OCI-LY1 (cell line): ENCODE data around the gene CCND3.

Experiments used
- H2AFZ ChIP-seq: fragments of 200-600 bp; sonication (generic), shearing (Covaris generic); 2 replicates; pipeline ENCODE4 v1.6.0; 2014; ENCODE audit warnings: antibody characterized with exemption, mild to moderate bottlenecking, low read length
- H3F3A ChIP-seq: fragments of 200-600 bp; sonication (generic), shearing (Covaris generic); 2 replicates; pipeline ENCODE4 v1.6.0; 2014; ENCODE audit warnings: mild to moderate bottlenecking, antibody characterized with exemption, low read length, moderate library complexity; ENCODE audit not compliant: insufficient read depth
- H3K27ac ChIP-seq: fragments of 200-600 bp; sonication (generic); 2 replicates; pipeline ENCODE4 v1.5.1; 2014; ENCODE audit warnings: low read length, mixed run types, mild to moderate bottlenecking, low read depth; ENCODE audit not compliant: poor library complexity, severe bottlenecking
- H3K27me3 ChIP-seq: fragments of 200-600 bp; sonication (generic); 2 replicates; pipeline ENCODE4 v1.6.0; 2014; ENCODE audit warnings: antibody characterized with exemption, mild to moderate bottlenecking, low read length, moderate library complexity; ENCODE audit not compliant: insufficient read depth
- H3K36me3 ChIP-seq: fragments of 200-600 bp; sonication (generic); 2 replicates; pipeline ENCODE4 v1.6.1; 2014; ENCODE audit warnings: mild to moderate bottlenecking, antibody characterized with exemption, low read length, moderate library complexity, mixed read lengths; ENCODE audit not compliant: insufficient read depth
- H3K4me1 ChIP-seq: fragments of 200-600 bp; sonication (generic); 2 replicates; pipeline ENCODE4 v1.5.1; 2014; ENCODE audit warnings: mild to moderate bottlenecking, low read length, moderate library complexity; ENCODE audit not compliant: insufficient read depth, severe bottlenecking
- H3K4me2 ChIP-seq: fragments of 200-600 bp; sonication (generic), shearing (Covaris generic); 2 replicates; pipeline ENCODE4 v1.6.1; 2014; ENCODE audit warnings: low read length
- H3K4me3 ChIP-seq: fragments of 200-600 bp; sonication (generic); 2 replicates; pipeline ENCODE4 v1.5.1; 2014; ENCODE audit warnings: low read length, low read depth, mild to moderate bottlenecking, mixed read lengths; ENCODE audit not compliant: poor library complexity, severe bottlenecking
- H3K79me2 ChIP-seq: fragments of 200-600 bp; shearing (Covaris generic); 2 replicates; pipeline ENCODE4 v1.6.1; 2016; ENCODE audit warnings: mixed run types, low read length, mixed read lengths; ENCODE audit not compliant: insufficient read depth
- H3K9ac ChIP-seq: fragments of 200-600 bp; sonication (generic), shearing (Covaris generic); 2 replicates; pipeline ENCODE4 v1.6.1; 2014; ENCODE audit warnings: mild to moderate bottlenecking, low read length, mixed read lengths
- H3K9me2 ChIP-seq: fragments of 200-600 bp; sonication (generic), shearing (Covaris generic); 2 replicates; pipeline ENCODE4 v1.6.1; 2014; ENCODE audit warnings: low read depth, mild to moderate bottlenecking, low read length, mixed read lengths
- H3K9me3 ChIP-seq: fragments of 200-600 bp; shearing (Covaris generic); 2 replicates; pipeline ENCODE4 v1.6.1; 2014; ENCODE audit warnings: low read length, mixed read lengths
- H4K20me1 ChIP-seq: fragments of 200-600 bp; sonication (generic), shearing (Covaris generic); 2 replicates; pipeline ENCODE4 v1.6.0; 2016; ENCODE audit warnings: mild to moderate bottlenecking, low read length; ENCODE audit not compliant: insufficient read depth
- EZH2 ChIP-seq: fragments of 200-600 bp; sonication (generic), shearing (Covaris generic); IDR thresholded peaks from 2 replicates; pipeline ENCODE4 v1.8.0; 2017; ENCODE audit warnings: borderline replicate concordance, mixed run types, mild to moderate bottlenecking, antibody characterized with exemption, low read length, moderate library complexity, mixed read lengths
- TF ChIP-seq, protein P1 (sequence below): fragments of 200-600 bp; sonication (generic), shearing (Covaris generic); IDR thresholded peaks from 2 replicates; pipeline ENCODE4 v1.5.1; 2017; ENCODE audit warnings: mild to moderate bottlenecking, antibody characterized with exemption, low read length, moderate library complexity, mixed read lengths

The CCND3 gene

GRCh38 chr6:41976794-41977484, 35.3 kb upstream of the CCND3 start:
- H3F3A ChIP-seq: no peaks in the 10 kb centered on the region
- H4K20me1 ChIP-seq: no peaks in the 10 kb centered on the region
- no peaks in the 10 kb centered on the region for H3K79me2 ChIP-seq
- H3K27ac ChIP-seq: no peak overlapping the region
- H3K36me3 ChIP-seq: no peaks in the 10 kb centered on the region
- TF ChIP-seq, protein P1, sequence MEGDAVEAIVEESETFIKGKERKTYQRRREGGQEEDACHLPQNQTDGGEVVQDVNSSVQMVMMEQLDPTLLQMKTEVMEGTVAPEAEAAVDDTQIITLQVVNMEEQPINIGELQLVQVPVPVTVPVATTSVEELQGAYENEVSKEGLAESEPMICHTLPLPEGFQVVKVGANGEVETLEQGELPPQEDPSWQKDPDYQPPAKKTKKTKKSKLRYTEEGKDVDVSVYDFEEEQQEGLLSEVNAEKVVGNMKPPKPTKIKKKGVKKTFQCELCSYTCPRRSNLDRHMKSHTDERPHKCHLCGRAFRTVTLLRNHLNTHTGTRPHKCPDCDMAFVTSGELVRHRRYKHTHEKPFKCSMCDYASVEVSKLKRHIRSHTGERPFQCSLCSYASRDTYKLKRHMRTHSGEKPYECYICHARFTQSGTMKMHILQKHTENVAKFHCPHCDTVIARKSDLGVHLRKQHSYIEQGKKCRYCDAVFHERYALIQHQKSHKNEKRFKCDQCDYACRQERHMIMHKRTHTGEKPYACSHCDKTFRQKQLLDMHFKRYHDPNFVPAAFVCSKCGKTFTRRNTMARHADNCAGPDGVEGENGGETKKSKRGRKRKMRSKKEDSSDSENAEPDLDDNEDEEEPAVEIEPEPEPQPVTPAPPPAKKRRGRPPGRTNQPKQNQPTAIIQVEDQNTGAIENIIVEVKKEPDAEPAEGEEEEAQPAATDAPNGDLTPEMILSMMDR: no peak
- no peak for TF ChIP-seq EZH2
- no peaks in the 10 kb centered on the region for H3K9me3 ChIP-seq
- H3K9me2 ChIP-seq: no peaks in the 10 kb centered on the region
- H3K4me1 ChIP-seq: no peaks in the 10 kb centered on the region
- no peaks in the 10 kb centered on the region for H3K27me3 ChIP-seq
- H3K4me3 ChIP-seq: no peak overlapping the region
- H3K9ac ChIP-seq: no peak overlapping the region
- no peak overlapping the region for H3K4me2 ChIP-seq
- H2AFZ ChIP-seq: no peak overlapping the region

DNA sequence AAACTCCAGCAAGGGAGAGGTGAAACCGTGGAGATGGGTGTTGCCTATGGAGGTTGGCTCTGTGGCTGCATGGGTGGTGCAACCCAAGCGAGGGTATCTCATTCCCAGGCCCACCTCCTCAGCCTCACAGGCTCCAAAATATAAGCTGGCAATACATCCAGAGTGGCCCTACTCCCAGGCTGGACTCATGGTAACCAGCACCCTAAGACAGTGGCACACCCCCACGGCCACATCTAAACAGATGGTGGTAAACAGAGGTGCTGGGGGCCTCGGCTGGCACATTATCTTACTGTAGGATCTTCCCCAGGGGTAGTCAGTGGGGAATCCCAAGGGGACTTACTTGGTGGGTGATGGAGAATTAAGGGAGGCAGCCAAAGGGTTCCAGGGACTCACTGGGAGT, 33.7 kb upstream of the CCND3 start:
- no peaks in the 10 kb centered on the region for H3K4me1 ChIP-seq
- H3K9me2 ChIP-seq: no peaks in the 10 kb centered on the region
- H4K20me1 ChIP-seq: no peaks in the 10 kb centered on the region
- no peaks in the 10 kb centered on the region for H3K27me3 ChIP-seq
- no peak overlapping the region for H3K27ac ChIP-seq
- H3K4me3 ChIP-seq: no peak overlapping the region
- H3K4me2 ChIP-seq: no peak overlapping the region
- no peaks in the 10 kb centered on the region for H3K36me3 ChIP-seq
- H3K79me2 ChIP-seq: no peaks in the 10 kb centered on the region
- H3K9me3 ChIP-seq: no peaks in the 10 kb centered on the region
- TF ChIP-seq, protein P1: no peak
- H3K9ac ChIP-seq: no peak overlapping the region
- no peaks in the 10 kb centered on the region for H3F3A ChIP-seq
- H2AFZ ChIP-seq: no peak overlapping the region

DNA sequence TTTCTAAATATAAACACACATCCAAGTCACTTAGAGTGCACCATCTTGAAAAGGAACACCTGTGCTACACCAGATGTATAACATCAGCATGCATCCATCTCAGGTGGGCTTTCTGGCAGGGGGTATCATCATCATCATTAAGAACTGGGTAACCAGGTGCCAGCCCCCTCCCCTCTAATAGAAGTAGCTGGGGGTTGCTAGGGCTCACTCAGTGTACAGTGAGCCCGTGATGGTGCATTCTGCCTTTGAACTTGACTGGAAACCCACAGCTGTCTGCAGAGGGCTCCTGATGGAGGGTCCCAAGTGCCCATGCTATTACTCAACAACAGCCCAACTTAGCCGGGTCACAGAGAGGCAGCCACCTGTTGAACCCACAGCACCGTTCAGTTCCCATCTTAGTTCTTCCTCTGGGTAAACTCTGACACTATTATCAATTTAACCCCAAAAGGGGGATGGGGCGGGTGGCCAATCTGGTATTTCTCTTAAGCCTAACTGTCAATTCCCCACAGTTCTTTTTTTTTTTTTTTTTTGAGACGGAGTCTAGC, 32.7 kb upstream of the CCND3 start:
- H3K4me1 ChIP-seq: no peaks in the 10 kb centered on the region
- H3F3A ChIP-seq: no peaks in the 10 kb centered on the region
- H3K79me2 ChIP-seq: no peaks in the 10 kb centered on the region
- H3K27ac ChIP-seq: no peak overlapping the region
- TF ChIP-seq EZH2: no peak
- TF ChIP-seq, protein P1: no peak
- no peaks in the 10 kb centered on the region for H4K20me1 ChIP-seq
- no peaks in the 10 kb centered on the region for H3K9me3 ChIP-seq
- no peak overlapping the region for H3K4me2 ChIP-seq
- H3K36me3 ChIP-seq: no peaks in the 10 kb centered on the region
- H3K4me3 ChIP-seq: no peak overlapping the region
- H2AFZ ChIP-seq: no peak overlapping the region
- no peaks in the 10 kb centered on the region for H3K9me2 ChIP-seq
- H3K27me3 ChIP-seq: no peaks in the 10 kb centered on the region
- H3K9ac ChIP-seq: no peak overlapping the region
